ENCODE results near the gene TARS3. TPM values are rescaled to one million over a fixed set of nuclear protein-coding genes. Genes with fewer than 3 reads are reported as not detected.
A peak's percentile ranks its signal among the peaks of the same experiment; 100 is the strongest.

TARS3 gene
- total and polyA plus RNA-seq, 7 donors = 11.1 to 40.2 (median 35.0) TPM

GRCh38 chr15:101684877-101685276 lies 39.4 kb downstream of the TARS3 start:
- no peak overlapping the region for H3K27ac ChIP-seq
- TF ChIP-seq, protein P1, sequence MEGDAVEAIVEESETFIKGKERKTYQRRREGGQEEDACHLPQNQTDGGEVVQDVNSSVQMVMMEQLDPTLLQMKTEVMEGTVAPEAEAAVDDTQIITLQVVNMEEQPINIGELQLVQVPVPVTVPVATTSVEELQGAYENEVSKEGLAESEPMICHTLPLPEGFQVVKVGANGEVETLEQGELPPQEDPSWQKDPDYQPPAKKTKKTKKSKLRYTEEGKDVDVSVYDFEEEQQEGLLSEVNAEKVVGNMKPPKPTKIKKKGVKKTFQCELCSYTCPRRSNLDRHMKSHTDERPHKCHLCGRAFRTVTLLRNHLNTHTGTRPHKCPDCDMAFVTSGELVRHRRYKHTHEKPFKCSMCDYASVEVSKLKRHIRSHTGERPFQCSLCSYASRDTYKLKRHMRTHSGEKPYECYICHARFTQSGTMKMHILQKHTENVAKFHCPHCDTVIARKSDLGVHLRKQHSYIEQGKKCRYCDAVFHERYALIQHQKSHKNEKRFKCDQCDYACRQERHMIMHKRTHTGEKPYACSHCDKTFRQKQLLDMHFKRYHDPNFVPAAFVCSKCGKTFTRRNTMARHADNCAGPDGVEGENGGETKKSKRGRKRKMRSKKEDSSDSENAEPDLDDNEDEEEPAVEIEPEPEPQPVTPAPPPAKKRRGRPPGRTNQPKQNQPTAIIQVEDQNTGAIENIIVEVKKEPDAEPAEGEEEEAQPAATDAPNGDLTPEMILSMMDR (IDR thresholded peaks at IDR 0.05) = no peak

DNA sequence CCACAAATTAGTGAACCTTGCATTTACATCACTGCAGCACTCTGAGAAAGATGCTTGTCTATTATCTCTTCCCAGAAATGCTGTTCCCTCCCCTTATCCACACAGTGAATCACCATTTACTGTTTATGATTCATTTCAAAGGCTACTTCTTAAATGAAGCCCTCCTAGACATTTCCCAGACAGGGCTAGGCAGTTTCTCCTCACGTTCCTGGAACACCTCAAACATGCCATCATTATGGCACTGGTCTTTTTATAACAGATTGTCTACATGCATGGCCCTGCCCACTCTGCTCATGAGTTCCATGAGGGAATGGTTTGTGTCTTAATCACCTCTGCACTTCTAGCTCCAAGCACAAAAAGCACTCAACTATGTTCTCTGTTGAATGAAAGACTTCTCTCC lies 39.9 kb downstream of the TARS3 start:
- Histone ChIP-seq H3K9me3 (no peaks in the 10 kb centered on the region), H3K36me3 (ENCODE audit: insufficient read depth in 1 of 2, low read depth in 1 of 2) (peaks cover 0 to 91% of the 10 kb centered on the region in 2 donors), H3K27ac (no peak overlapping the region), H3K27me3 (ENCODE audit: insufficient read depth in 3 of 3, low read length in 2 of 3) (no peaks in the 10 kb centered on the region), H3K4me1 (no peaks in the 10 kb centered on the region), H3K4me3 (no peak overlapping the region)
- 76 to 88% (median 87%) methylated on average over 1 of the region's 1 CpG for WGBS, 3 donors
- intact Hi-C loops (cut with DNase I) = no loop called here
- TF ChIP-seq, protein P1 (IDR thresholded peaks at IDR 0.05) = no peak
- peak in 1 of 4 donors; percentile 24 for ATAC-seq
- no peak for DNase-seq

More at GRCh38 chr15:101684877-101685276, 39.4 kb downstream of the TARS3 start:
- no peak overlapping the region for H3K4me3 ChIP-seq
- H3K27me3 ChIP-seq (ENCODE audit: insufficient read depth in 3 of 3, low read length in 2 of 3) = no peaks in the 10 kb centered on the region
- no peak for ATAC-seq
- WGBS, 3 donors = 94 to 97% (median 96%) methylated on average over 3 of the region's 3 CpGs
- intact Hi-C loops (cut with DNase I) = no loop called here
- no peak for DNase-seq
- no peaks in the 10 kb centered on the region for H3K4me1 ChIP-seq
- H3K9me3 ChIP-seq = no peaks in the 10 kb centered on the region
- H3K36me3 ChIP-seq (ENCODE audit: insufficient read depth in 1 of 2, low read depth in 1 of 2) = peaks cover 0 to 87% of the 10 kb centered on the region in 2 donors

DNA sequence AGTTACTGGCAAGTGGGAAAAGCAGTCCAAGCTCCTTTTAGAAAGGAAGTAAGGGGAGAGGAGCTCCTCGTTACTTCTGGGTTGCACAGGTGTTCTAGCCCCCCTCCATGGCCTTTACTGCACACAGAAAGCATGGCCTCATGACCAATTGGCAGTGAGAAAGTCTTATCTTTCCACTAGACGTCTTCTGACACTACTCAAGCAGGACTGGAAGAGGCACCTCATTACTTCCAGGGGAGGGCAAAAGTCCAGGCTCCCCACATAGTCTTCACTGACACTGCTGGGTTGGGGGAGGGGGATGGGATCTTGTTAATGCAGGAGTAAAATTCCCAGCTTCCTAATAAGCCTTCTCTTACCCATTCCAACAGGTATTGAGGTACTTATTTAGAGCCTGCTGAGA lies 44.5 kb downstream of the TARS3 start:
- no peak for DNase-seq
- TF ChIP-seq, protein P1 (IDR thresholded peaks at IDR 0.05) = no peak
- H3K27ac ChIP-seq = no peak overlapping the region
- no peaks in the 10 kb centered on the region for H3K27me3 ChIP-seq (ENCODE audit: insufficient read depth in 3 of 3, low read length in 2 of 3)
- ATAC-seq = no peak
- no peaks in the 10 kb centered on the region for H3K4me1 ChIP-seq
- peaks cover 2 to 71% of the 10 kb centered on the region in 2 donors for H3K36me3 ChIP-seq (ENCODE audit: insufficient read depth in 1 of 2, low read depth in 1 of 2)
- 34 to 63% (median 57%) methylated on average over 2 of the region's 2 CpGs for WGBS, 3 donors
- no peaks in the 10 kb centered on the region for H3K9me3 ChIP-seq
- no peak overlapping the region for H3K4me3 ChIP-seq
- intact Hi-C loops (cut with DNase I) = no loop called here

GRCh38 chr15:101676921-101677329 lies 47.3 kb downstream of the TARS3 start:
- ATAC-seq = no peak
- WGBS, 3 donors = 70 to 75% (median 73%) methylated on average over 4 of the region's 4 CpGs
- H3K27me3 ChIP-seq (ENCODE audit: insufficient read depth in 3 of 3, low read length in 2 of 3) = no peaks in the 10 kb centered on the region
- intact Hi-C loops (cut with DNase I) = no loop called here
- no peaks in the 10 kb centered on the region for H3K9me3 ChIP-seq
- H3K4me3 ChIP-seq = no peak overlapping the region
- no peaks in the 10 kb centered on the region for H3K4me1 ChIP-seq
- peaks cover 2 to 71% of the 10 kb centered on the region in 2 donors for H3K36me3 ChIP-seq (ENCODE audit: insufficient read depth in 1 of 2, low read depth in 1 of 2)
- TF ChIP-seq, protein P1 (IDR thresholded peaks at IDR 0.05) = no peak
- no peak overlapping the region for H3K27ac ChIP-seq
- no peak for DNase-seq
